ENCODE results near the gene ABCD2.
"Not testable (repeated sequence)": the region's sequence is repeated elsewhere in the genome, so short reads cannot be mapped to it uniquely, and the experiment has no call there.

Gene ABCD2

GRCh38 chr12:39619660-39620433 is at the start of gene ABCD2:
Gene ABCD2, minus strand, starts transcription at chr12:39619803. Its CDS starts 188 bp downstream, at chr12:39619615.
- peak; percentile 98 for DNase-seq

GRCh38 chr12:39660101-39660500 is 40.5 kb upstream of the ABCD2 start:
- DNase-seq = no peak

- no peak for DNase-seq
These were observed 27.8 kb upstream of the ABCD2 start for GRCh38 chr12:39647383-39647782.

DNA sequence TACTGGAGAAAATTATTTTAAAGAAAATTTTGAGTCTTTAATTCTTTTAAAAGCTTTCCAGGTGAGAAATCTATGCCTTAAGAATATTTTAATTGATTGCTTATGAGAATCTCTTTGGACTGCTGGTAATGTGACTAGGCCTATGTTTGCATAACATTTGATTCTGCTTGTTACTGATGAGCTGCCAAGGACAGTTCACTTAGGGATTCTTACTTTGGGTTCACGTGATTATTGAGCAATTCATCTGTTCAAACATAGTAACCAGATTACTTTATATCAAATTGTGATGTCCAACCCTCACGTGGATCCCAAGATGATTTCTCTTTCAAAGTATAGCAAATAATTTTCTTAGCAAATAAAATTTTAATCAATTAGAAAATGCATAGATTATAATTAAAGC is 27.4 kb upstream of the ABCD2 start:
- DNase-seq = no peak

DNA sequence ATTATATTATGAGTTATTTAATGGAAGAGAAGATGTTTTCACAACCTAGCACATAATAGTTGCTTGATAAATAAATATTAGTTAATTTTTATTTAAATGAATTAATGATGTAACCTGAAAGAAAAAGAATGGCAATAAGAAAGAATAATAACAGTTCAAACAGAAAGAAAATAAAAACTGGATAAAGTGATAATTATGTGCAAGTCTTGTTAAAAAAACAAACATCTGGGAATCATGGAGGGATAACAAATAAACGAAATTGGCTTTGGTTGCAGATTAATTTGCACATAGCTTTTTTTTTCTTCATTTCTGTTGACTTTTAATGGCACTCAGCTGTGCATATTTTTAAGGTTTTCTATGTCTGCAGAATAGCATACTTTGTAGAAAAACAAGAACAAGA is 23.4 kb upstream of the ABCD2 start:
- no peak for DNase-seq

DNA sequence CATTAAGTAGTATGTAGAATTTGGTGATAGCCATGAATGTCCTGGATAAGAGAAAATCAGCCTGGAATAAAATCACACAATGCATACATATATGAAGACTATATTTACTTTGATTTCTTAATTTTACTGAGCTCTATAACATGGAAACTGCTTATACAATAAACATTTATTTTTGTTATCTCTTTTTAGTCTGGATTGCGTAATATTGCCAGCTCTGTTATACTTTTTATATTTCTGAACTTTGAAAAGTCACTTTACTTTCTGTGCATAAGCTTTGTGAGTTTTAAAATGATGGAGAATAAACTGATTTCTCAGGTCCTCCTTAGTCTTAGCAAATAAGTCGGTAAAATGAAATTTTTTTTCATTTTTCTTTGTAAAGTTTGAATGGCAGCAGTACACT is 19.2 kb upstream of the ABCD2 start:
- no peak for DNase-seq

GRCh38 chr12:39638178-39638577 is 18.6 kb upstream of the ABCD2 start:
- no peak for DNase-seq

- no peak for DNase-seq
These were observed 13.1 kb upstream of the ABCD2 start for GRCh38 chr12:39632670-39633069.

- DNase-seq = no peak
These were observed 9.2 kb upstream of the ABCD2 start for GRCh38 chr12:39628836-39629235.

- DNase-seq = no peak
These were observed 8.3 kb upstream of the ABCD2 start for GRCh38 chr12:39627914-39628313.

- no peak for DNase-seq
These were observed 6.6 kb upstream of the ABCD2 start for GRCh38 chr12:39626033-39626814.

GRCh38 chr12:39623919-39624318 is 4.3 kb upstream of the ABCD2 start:
- no peak for DNase-seq

DNA sequence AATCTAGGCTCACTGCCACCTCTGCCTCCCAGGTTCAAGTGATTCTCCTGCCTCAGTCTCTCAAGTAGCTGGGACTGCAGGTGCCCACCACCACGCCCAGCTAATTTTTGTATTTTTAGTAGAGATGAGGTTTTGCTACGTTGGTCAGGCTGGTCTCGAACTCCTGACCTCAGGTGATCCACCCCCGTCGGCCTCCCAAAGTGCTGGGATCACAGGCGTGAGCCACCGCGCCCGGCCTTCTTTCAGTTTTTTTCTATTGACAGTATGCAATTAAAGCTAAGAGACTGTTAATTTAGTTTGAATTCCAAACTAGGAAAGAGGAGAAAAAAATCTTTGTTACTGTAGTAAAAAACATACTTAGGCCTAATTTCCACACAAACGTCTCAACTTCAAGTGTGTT is 3.6 kb upstream of the ABCD2 start:
- DNase-seq = not testable (repeated sequence)

- no peak for DNase-seq
These were observed 2.7 kb upstream of the ABCD2 start for GRCh38 chr12:39622306-39622705.

- DNase-seq = no peak
These were observed 2.1 kb upstream of the ABCD2 start for GRCh38 chr12:39621670-39622069.

- no peak for DNase-seq
These were observed 1.4 kb upstream of the ABCD2 start for GRCh38 chr12:39620659-39621658.

DNA sequence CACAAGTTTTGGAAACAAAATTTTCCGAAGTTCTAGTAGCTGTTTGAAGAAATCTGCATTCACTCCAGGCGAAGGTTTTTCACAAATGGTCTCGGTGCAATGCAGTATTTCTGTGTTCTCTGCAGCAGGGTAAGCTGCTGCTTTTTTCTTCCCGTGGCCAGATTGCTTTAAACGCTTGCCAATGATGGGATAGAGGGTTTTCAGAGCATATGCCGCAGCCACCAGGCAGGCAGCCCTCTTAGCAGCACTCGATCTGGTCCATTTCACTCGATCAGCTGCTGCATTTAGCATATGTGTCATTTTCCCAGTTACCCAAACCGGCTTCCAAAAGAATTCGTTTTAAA is 315 bp downstream of the ABCD2 start:
- peak; percentile 93 for DNase-seq

- no peak for DNase-seq
These were observed 902 bp downstream of the ABCD2 start for GRCh38 chr12:39618701-39619100.

DNA sequence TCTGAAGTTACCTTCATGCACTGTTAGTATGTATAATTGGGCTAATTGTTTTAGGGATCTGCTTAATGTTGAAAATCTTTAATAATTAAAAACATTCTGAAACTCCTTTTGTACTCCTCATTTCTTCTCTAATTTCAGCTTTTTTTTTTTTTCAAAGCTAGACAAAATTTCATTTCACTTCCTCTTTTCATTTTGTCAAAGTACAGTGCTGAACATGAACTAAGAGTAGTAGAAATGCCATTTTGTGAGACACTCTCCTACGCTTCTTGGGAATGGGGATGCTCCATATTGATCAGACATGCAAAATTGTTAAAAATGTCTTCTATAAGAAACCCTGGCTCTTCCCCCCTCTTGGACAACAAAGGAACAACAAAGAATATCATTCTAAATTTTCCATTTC is 1.7 kb downstream of the ABCD2 start:
- DNase-seq = no peak

- DNase-seq = no peak
These were observed 2.9 kb downstream of the ABCD2 start for GRCh38 chr12:39616666-39617065.

DNA sequence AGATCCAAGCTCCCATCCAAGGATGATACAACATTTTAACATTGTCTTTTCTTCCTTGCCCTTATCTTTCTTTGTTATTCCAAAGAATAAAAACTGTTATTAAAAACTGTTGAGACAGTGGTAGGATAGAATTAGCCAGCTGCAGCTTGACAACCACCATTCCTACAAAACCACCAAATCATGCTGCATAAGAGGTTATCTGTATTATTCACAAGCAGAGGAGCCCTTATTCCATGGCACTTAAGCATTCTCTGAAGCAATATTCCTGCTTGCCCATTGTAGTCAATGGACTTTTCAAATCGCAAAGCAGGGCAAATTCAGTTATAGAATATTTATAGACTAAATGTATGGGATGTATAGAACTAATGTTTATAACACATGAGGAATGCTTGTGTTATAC is 3.4 kb downstream of the ABCD2 start:
- no peak for DNase-seq

DNA sequence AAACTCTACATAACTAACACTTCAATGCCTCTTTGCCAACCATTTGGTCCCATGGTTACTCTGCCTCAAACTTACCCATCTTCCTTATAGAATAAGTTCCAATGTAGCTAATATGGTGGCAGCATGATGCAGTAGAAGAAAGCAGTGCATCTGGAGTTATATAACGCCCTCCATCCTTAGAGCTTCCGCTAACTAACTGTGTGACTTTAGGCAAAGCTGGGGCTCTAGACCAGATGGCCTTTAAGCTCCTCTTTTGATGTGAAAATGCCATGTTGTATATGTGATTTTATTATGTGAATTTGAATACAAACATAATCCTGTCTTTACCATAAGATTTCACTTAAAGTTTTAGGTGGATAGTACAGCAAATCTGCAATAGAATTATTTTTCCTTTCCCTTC is 6.1 kb downstream of the ABCD2 start:
- DNase-seq = no peak

DNA sequence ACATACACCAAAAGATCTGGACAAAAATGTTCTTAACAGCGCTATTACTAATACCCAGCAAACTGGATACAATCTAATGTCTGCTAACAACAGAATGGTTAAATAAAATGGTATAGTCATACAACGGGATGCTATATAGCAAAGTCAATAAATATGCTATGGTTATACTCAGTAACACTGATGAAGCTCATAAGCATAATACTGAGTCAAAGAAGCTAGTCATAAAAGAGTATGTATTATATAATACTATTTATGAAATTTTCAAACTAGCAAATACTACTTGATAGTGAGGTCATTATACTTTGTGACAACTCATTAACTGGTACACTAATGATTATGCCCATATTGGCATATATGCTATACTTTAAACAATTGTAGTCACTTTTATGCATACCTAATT is 7.4 kb downstream of the ABCD2 start:
- no peak for DNase-seq
